Kidney (tissue), 14 donors: ENCODE data around the gene SLC26A3. TPM values are rescaled to one million over a fixed set of nuclear protein-coding genes. Genes with fewer than 3 reads are reported as not detected.

Experiments used
- DNase-seq, 5 donors: peaks; one replicate each; pipeline ENCODE4 v3.0.0-alpha.2; 2013 to 2020
- FAIRE-seq: peaks from 2 replicates; lab custom pipeline; 2012; peaks lifted over from hg19 to GRCh38; lab: Jason Lieb, UNC
- H3K27ac ChIP-seq, 2 donors: one replicate each; pipeline ENCODE4 v1.7.0; 2013; ENCODE audit warnings: low read depth in 2 of 2, low read length in 2 of 2, inconsistent platforms in 1 of 2
- H3K27me3 ChIP-seq: one replicate; pipeline ENCODE4 v1.7.1; 2013; ENCODE audit warnings: low read length, inconsistent platforms; ENCODE audit not compliant: control insufficient read depth, insufficient read depth
- H3K36me3 ChIP-seq, 3 donors: one replicate each; pipeline versions ENCODE4 v1.7.0 to v1.7.1; 2013; ENCODE audit warnings: low read length in 3 of 3, control low read depth in 1 of 3, inconsistent platforms in 1 of 3; ENCODE audit not compliant: insufficient read depth in 3 of 3, control insufficient read depth in 2 of 3
- H3K4me1 ChIP-seq, 3 donors: one replicate each; pipeline versions ENCODE4 v1.7.0 to v1.7.1; 2013; ENCODE audit warnings: low read length in 3 of 3, inconsistent platforms in 1 of 3, low read depth in 1 of 3; ENCODE audit not compliant: control insufficient read depth in 2 of 3, insufficient read depth in 2 of 3
- H3K4me3 ChIP-seq, 3 donors: one replicate each; pipeline versions ENCODE4 v1.7.0 to v1.8.1; 2013; ENCODE audit warnings: low read length in 3 of 3, control low read depth in 1 of 3, inconsistent platforms in 1 of 3
- H3K9ac ChIP-seq, 3 donors: one replicate each; pipeline versions ENCODE4 v1.7.0 to v1.7.1; 2013; ENCODE audit warnings: low read length in 3 of 3, control low read depth in 1 of 3, inconsistent platforms in 1 of 3
- H3K9me3 ChIP-seq, 3 donors: one replicate each; pipeline versions ENCODE4 v1.7.0 to v1.7.1; 2013; ENCODE audit warnings: low read length in 3 of 3, control low read depth in 1 of 3, inconsistent platforms in 1 of 3; ENCODE audit not compliant: control insufficient read depth in 2 of 3, insufficient read depth in 1 of 3
- intact Hi-C: fragments of 100-400 bp; cut with DNase I; formaldehyde crosslinking; loops from one replicate; pipeline ENCODE4 v1.11.1; 2022
- polyA plus RNA-seq: library from polyadenylated mRNA; stranded (reverse); fragments of 350-450 nt; fragmentation: Illumina TruSeq; extraction: RNeasy Lipid Tissue Mini Kit (QIAGEN cat#74804); gene quantifications from one replicate; pipeline ENCODE4 v1.2.3, GENCODE V29; 2014; ENCODE audit warnings: low read depth, low replicate concordance; ENCODE audit not compliant: insufficient read depth
- total RNA-seq: library from RNA; stranded (reverse); fragmentation: NEBNext Ultra II Directional; extraction: Animal tissue kit (Norgen Biotek cat#: 25700); gene quantifications from one replicate; pipeline ENCODE4 v1.2.1, GENCODE V29; 2021
- TF ChIP-seq, protein P1 (sequence below): IDR thresholded peaks from 3 replicates; pipeline ENCODE4 v1.5.1; 2012; ENCODE audit warnings: mild to moderate bottlenecking, moderate library complexity, borderline replicate concordance; ENCODE audit not compliant: insufficient read depth; ENCODE audit errors: extremely low read depth
- donor health status: control.
- donor health status: control.
- donor health status: control.
- donor health status: control.
- donor health status: control.
- donor health status: DM: yes; HTN: yes; CAD: no.
- donor health status: Normal renal cell carcinoma (clear cell type).

SLC26A3 gene
- total and polyA plus RNA-seq, 2 donors from 2014 or later: 0.25 to 0.32 TPM

DNA sequence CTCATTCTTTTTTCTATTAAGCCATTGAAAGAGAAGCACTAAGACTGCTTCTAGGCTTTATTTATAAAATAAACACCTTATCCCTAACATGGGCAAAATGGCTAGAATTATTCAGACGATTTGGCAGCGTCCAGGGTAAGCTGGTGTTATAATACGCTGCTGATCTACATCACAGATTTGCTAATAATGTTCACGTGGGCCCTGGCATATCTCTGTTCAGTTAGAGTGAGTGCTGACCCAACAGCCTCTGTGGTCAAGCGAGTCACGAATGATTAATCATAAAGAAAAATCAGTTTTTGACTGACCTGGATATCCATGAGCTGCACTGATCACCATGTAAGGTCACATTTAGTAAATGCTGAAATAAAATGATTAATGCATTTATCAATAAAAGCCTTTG lies 87.5 kb downstream of the SLC26A3 start:
- Histone ChIP-seq H3K27ac (no peak overlapping the region), H3K9ac (no peak overlapping the region), H3K36me3 (no peaks in the 10 kb centered on the region), H3K27me3 (no peaks in the 10 kb centered on the region), H3K9me3 (no peaks in the 10 kb centered on the region), H3K4me3 (no peak overlapping the region), H3K4me1 (no peaks in the 10 kb centered on the region)
- DNase-seq: no peak
- intact Hi-C loops: no loop called here
- no peak for FAIRE-seq
- TF ChIP-seq, protein P1, sequence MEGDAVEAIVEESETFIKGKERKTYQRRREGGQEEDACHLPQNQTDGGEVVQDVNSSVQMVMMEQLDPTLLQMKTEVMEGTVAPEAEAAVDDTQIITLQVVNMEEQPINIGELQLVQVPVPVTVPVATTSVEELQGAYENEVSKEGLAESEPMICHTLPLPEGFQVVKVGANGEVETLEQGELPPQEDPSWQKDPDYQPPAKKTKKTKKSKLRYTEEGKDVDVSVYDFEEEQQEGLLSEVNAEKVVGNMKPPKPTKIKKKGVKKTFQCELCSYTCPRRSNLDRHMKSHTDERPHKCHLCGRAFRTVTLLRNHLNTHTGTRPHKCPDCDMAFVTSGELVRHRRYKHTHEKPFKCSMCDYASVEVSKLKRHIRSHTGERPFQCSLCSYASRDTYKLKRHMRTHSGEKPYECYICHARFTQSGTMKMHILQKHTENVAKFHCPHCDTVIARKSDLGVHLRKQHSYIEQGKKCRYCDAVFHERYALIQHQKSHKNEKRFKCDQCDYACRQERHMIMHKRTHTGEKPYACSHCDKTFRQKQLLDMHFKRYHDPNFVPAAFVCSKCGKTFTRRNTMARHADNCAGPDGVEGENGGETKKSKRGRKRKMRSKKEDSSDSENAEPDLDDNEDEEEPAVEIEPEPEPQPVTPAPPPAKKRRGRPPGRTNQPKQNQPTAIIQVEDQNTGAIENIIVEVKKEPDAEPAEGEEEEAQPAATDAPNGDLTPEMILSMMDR: no peak

Other genes starting within 250 kb of the SLC26A3 start
- gene COG5, start 239.3 kb downstream of the SLC26A3 start, total RNA-seq: 45.7 TPM
- 8.6 TPM for gene COG5, start 239.3 kb downstream of the SLC26A3 start, polyA plus RNA-seq
- 8.4 TPM for gene DUS4L, start 239.3 kb downstream of the SLC26A3 start, total RNA-seq
- gene DUS4L, start 239.3 kb downstream of the SLC26A3 start, polyA plus RNA-seq: 7.3 TPM
- 50.2 TPM for gene BCAP29, start 223.0 kb downstream of the SLC26A3 start, total RNA-seq
- gene BCAP29, start 223.0 kb downstream of the SLC26A3 start, polyA plus RNA-seq: 31.2 TPM
- 2.5 TPM for gene SLC26A4, start 142.4 kb downstream of the SLC26A3 start, total RNA-seq
- gene SLC26A4, start 142.4 kb downstream of the SLC26A3 start, polyA plus RNA-seq: 7.3 TPM
- 22.4 TPM for gene CBLL1, start 59.1 kb downstream of the SLC26A3 start, total RNA-seq
- gene CBLL1, start 59.1 kb downstream of the SLC26A3 start, polyA plus RNA-seq: 5.6 TPM
- 78.6 TPM for gene DLD, start 88.0 kb upstream of the SLC26A3 start, total RNA-seq
- gene DLD, start 88.0 kb upstream of the SLC26A3 start, polyA plus RNA-seq: 153 TPM
- gene LAMB1, start 199.9 kb upstream of the SLC26A3 start, total RNA-seq: 312 TPM
- 140 TPM for gene LAMB1, start 199.9 kb upstream of the SLC26A3 start, polyA plus RNA-seq